ENCODE data around the gene GRM4. TPM values are rescaled to one million over a fixed set of nuclear protein-coding genes. Genes with fewer than 3 reads are reported as not detected.
A peak's percentile ranks its signal among the peaks of the same experiment; 100 is the strongest.

Gene GRM4
- polyA plus RNA-seq, 4 donors: 0.45 to 0.65 (median 0.52) TPM

DNA sequence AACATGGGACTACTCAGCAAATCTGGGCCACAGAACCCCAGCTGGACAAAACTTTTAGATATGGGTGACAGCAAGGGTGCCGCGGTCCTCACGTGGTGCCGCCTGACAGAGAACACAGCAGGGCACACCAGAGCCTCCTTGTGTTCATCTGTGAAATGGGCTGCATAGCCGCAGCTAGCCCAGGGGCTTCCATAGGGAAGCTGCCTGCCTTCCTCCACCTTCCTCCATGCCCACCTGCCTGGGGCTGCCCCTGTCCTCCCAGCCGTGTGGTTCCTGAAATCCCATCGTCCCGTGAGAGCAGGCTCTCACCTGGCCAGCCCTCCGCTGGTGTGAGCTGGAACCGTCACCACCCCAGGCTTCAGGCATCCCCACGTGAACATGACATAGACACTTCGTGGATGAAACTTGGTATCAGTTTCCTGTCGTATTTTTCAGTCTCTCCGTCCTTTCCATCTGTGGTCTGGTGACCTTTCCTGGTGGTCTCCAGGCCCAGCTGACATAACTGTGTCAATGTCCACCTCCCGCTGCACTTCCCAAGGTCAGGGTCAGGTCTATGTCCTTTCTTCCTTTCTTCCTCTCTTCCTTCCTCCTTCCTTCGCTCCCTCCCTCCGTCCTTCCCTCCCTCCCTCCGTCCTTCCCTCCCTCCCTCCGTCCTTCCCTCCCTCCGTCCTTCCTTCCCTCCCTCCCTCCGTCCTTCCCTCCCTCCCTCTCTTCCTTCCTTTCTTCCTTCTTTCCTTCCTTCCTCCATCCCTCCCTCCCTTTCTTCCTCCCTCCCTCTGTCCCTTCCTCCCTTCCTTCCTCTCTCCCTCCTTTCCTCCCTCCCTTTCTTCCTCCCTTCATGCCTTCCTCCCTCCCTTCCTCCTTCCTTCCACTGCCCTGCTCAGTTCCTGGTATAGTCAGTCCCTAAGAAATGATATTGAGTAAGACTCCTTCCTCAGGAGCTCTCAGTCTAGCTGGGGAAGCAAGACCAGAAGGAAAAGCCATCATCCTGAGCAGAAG lies 78.8 kb downstream of the GRM4 start:
- DNase-seq (ENCODE audit: low read depth in 4 of 4, low spot score in 3 of 4): no peak

DNA sequence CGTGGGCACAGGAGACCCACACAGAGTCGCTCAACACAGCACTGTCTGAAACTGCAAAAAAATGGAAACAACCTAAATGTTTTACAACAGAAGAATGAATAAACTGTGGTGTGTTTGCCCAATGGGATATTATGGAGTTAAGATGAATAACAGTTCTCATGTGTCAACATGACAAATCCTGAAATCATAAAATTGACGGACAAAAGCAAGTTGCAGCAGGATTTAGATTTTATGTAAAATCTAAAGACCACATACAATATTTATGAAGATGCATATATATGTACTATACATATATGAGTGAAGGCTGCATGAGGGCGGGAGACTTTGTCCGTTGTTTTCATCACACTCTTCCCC lies 79.7 kb downstream of the GRM4 start:
- DNase-seq (ENCODE audit: low read depth in 4 of 4, low spot score in 3 of 4): no peak

DNA sequence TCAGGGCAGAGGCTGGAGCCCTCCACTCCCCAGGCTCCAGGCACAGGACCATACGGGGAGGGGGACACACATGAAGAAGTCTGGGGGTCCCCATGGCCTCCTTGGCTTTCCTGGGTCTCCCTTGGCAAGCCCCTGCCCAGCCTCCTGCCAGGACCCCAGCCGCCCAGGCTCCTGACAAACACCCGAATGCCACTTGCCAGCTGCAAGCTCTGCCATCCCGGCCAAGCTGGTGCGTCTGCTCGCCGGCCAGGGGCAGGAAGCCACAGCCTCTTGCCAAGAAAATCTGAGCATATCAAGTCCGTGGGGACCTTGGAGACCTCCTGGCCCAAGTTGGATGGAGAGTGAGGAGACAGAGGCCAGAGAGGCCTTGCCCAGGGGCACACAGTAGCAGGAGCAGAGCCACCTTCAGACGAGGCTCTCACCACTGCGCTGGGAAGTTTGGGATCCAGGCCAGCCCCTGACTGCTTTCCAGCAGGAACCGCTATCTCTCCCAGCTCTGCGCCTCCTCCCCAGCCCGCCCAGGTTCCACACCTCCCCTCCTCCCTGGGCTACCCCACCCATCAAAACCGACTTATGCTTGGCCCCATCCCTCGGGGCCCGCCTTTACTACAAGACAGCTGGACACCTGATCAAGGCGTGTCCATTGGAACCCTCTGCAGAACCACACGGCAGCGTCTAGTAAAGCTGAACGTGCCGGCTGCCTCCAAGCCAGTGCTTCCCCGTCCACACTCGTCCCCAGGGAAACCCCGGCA lies 80.2 kb downstream of the GRM4 start:
- no peak for DNase-seq (ENCODE audit: low read depth in 4 of 4, low spot score in 3 of 4)

DNA sequence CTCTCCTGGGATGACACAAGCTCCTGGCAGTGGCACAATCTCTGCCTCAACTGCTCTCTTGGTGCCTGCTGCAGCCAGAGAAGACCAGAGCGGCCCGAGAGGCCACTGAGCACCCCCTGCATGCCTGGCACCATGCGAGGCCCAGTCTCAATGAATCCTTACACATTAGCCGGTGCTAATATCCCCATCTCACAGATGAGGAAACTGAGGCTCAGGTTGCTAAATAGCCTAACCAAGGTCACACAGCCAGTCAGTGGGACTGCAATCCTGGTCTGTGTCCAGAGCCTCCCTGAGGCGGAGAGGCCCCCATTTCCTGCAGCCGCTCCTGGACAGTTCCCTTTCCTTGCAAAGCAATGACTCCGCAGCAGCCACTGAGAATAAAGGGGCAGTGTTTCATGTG lies 81.2 kb downstream of the GRM4 start:
- DNase-seq (ENCODE audit: low read depth in 4 of 4, low spot score in 3 of 4): no peak

DNA sequence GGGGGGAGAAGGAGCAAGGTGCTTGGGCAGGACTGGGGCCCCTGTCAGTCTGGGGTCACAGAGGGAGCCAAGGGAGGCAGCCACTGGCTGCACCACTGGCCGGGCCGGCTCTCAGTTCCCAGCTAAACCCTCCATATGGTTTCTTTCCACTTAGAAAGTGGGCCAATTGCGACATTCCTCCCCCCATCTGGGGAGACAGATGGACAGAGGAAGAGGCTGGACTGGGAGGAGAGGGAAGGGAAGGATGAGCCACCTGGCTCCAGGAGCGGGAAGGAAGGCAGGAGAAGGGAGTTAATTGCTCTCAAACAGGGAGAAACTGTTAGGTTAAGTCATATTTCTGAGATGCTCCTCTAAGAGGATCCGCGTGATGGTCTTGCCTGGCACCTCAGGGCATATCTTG lies 82.2 kb downstream of the GRM4 start:
- no peak for DNase-seq (ENCODE audit: low read depth in 4 of 4, low spot score in 3 of 4)

DNA sequence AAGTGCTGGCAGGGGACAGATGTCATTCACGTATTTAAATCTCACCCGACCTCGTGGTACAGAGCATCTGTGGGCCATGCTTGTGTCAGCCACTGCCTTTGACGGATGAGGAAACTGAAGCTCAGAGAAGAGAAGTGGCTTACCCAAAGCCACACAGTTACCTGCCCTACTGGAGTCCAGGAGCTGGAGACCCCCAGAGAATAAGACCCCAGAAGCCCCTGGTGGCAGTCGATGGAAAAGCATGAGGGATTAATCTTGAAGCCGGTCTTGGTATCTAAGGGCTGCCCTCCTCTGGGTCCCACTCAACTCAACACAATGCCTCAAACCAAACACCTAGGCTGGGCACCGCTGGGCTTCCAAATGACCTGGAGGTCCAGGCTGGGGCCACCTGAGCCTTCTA lies 83.1 kb downstream of the GRM4 start:
- DNase-seq (ENCODE audit: low read depth in 4 of 4, low spot score in 3 of 4): no peak

DNA sequence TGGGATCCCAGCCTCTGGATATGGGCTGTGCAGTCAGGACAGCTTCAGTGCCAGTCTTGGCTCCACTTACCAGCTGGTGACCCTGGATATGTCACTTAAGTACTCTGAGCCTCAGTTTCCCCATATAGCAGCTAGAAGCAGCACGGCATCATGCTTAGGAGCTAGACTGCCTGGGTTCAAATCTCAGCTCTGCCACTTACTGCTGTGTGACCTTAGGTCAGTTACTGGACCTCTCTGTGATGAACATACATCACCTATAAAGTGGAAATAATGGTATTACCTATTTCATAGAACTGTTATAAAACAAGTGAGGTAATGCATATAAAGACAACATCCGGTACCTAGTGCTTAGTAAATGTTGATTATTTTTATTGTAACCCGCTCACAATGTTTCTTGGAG lies 83.7 kb downstream of the GRM4 start:
- DNase-seq (ENCODE audit: low read depth in 4 of 4, low spot score in 3 of 4): no peak

DNA sequence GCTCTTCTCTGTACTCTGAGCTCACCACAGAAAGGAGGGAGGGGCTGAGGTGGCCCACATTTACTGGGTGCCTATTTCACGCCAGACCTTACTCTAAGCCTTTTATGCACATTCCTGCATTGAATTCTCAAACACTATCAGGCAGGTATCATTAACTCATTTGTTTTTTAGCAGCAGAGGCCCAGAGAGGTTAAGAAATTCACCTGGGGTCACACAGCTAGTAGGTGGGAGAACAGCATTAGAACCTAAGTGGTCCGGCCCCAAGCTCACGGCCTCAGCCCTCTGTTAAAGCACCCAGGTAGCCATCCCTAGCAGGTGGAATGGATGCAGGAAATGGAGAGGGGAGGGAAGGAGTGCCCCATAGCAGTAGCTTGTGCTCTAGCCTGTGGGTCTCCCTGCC lies 84.5 kb downstream of the GRM4 start:
- no peak for DNase-seq (ENCODE audit: low read depth in 4 of 4, low spot score in 3 of 4)

DNA sequence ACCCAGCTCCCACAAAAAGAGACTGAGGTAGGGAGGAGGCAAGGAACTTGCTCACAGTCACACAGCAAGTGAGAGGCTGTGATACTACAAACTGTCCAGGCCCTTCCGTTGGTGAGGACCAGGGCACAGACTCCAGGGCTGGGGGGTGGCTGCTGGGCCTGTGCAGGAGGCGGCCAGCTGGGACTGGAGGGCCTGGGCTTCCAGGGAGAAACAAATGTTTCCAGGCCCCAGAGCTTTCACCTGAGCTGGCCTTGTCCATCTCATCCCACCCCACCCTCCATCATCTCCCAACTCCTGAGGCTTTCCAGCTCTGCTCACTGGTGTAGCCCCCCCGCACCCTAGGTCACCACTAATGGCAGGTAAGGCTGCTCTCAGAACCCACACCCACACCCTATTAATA lies 86.0 kb downstream of the GRM4 start:
- no peak for DNase-seq (ENCODE audit: low read depth in 4 of 4, low spot score in 3 of 4)

DNA sequence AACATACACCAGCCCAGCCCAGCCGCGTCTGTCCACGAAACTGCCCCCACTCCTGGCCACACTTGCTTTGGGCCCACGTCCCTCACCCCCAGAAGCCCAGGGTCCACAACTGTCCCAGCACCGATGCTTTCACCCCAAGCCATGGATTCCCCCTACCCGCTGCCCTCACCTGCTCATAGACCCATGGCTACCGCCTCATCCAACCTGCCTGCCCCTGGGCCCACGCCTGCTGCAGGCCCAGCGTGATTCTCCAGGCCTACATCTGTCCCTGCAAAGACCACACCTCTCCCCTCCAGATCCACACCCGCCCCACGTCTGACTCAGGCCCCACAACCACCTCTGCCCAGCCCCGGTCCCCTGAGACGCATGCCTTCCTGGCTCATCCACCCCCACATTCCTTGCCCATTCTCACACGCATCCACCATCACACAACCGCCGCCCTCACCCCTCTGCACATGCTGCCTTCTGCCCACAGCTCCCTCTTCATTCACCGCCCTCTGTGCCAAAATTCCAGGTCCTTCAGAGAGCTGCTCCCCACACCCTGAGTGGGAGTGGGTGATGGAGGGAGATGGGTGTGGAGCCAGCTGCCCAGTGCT lies 86.7 kb downstream of the GRM4 start:
- no peak for DNase-seq (ENCODE audit: low read depth in 4 of 4, low spot score in 3 of 4)

DNA sequence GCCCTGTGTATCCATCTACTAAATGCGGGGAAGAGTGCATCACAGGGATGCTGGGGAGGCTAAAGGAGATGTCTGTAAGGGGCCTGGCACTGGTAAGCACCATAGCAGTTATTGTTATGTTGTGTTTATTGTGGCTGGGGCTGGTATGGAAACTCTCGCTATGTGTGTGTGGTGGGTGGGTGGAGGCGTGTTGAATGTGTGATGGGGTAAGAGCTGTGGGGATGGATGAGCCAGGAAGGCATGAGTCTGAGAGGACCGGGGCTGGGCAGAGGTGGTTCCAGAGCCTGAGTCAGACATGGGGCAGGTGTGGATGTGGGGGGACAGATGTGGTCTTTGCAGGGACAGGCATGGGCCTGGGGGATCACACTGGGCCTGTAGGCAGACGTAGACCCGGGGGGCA lies 88.1 kb downstream of the GRM4 start:
- no peak for DNase-seq (ENCODE audit: low read depth in 4 of 4, low spot score in 3 of 4)

DNA sequence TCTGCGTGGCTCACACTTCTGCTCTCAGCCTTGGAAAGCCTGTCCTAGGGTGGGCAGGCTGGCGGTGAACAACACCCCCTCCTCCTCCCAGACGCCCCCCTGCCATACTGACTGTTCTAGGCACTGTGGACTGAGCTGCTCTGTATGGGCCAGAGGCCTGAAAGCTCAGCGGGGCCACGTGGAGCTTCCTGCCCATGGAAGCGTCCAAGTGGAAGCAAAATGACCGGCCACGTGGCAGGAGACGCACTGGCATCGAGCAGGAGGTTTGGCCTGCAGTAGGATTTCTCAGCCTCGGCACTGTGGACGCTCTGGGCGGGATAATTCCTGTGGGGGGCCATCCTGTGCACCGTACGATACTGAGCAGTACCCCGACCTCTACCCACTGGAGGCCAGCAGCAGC lies 88.7 kb downstream of the GRM4 start:
- no peak for DNase-seq (ENCODE audit: low read depth in 4 of 4, low spot score in 3 of 4)

DNA sequence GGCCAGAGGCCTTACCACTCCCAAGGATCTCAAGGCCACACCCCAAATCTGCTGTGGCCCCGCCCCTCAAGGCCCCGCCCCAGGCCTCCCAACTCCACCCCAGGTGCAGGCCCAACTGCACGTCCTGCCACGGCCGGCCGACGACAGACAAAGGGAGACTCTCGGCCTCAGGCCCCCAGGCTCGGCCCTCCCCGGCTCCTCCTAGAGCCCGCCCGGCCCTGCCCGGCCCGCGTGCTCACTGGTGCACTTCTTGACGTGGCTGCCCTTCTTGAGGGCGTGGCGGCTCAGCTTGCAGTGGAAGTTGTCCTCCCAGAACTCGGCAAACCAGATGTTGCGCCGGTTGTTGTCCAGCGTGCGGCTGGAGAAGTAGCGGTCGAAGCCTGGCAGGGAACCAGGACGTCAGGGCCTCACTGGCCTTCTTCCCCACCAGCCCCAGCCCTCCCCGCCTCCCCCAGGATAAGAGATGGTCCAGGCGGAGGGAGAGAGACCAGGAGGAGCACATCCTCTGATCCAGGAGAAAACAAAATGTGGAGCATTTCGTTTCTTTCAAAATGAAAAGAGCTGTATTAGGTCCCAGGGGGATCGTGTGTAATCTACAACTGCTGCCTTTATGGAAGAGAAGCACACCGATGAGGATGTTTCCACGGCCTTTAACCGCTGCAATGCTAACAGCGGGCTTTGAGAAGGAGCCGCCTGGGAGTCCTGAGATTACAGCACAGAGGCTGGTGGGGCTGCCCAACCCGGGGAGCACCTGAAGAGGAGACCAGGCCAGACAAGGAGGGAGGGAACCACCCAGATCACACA lies 89.4 kb downstream of the GRM4 start:
- DNase-seq (ENCODE audit: low read depth in 4 of 4, low spot score in 3 of 4): peak in 3 of 4 donors; percentile 28 to 50 (median 48)

DNA sequence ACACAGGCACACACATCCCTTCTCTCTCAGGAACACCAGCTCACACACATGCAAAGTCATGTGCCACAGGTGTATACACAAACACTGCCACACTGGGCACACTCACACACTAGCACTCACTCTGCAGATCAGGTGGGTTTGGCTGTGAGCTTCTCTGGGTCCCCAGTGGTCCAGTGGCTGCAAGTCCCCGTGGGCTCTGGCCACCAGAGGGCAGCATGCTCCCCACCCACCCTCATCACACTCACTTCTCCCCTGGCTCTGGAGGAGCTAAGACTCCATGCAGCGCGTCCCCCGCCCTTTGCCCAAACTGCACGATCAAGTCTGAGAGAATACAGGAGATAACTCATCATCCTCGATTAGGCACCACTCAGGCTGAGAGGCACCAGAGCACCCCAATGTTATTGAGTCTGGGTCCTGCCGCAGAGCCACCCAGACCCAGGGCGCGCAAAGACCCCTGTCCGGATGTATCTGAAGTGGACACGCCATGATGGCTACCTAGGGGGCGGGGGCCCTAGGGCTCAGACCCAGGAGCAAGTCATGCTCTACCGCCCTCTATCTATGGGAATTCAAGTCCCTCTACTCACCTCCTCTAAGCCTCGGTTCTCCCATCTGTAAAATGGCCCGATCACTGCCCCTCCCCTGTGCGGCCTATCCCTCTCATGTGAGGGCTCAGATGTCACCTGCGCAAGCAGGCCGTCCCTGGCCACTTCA lies 90.5 kb downstream of the GRM4 start:
- DNase-seq (ENCODE audit: low read depth in 4 of 4, low spot score in 3 of 4): peak in 3 of 4 donors; percentile 38 to 64 (median 53)

DNA sequence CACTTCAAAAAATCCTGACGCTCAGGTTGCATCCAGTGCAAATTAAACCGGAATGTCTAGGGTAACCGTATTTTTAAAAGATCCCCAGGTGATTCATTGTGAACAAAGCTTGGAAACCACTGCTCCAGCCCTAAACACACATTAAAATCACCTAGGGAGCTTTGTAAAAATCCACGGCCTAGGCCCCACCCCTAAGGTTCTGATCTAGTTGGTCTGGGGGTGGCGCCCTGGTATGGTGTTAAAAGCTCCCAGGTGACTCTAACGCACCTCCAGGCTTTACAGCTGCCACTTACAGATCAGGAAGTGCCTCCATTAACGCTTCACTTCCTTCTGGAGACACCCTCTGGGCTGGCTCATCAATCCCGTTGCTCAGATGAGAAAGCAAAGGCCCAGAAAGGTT lies 92.2 kb downstream of the GRM4 start:
- no peak for DNase-seq (ENCODE audit: low read depth in 4 of 4, low spot score in 3 of 4)

DNA sequence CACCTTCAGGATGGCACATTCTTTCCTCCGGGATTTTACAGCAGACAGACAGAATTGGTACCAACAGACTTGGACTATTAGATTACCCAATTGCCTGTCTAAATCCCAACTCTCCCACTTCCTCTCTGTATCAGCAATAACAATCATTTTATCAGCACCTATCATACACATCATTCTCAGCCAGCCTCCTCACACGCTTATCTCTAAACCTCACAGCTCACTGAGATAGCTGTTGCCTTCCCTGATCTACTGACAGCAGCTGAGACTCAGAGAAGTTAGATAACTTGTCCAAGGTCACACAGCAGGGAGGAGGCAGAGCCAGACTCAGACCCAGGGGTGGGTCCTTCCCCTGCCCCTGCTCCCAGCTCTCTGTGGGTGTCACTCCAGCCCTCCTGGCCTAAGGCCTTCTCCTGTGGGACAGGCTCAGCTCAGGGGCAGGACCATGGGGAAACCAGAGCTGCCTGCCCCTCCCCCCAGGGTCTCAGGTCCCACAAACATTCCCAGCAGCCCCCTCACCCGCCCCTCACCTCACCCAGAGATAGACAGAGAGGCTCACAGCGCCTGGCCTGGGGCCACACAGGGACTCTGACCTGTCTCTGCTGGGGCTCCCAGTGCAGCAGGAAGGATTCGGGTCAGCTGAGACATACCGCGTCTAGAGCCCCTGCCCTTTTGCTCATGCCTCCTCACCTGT lies 92.8 kb downstream of the GRM4 start:
- DNase-seq (ENCODE audit: low read depth in 4 of 4, low spot score in 3 of 4): no peak

DNA sequence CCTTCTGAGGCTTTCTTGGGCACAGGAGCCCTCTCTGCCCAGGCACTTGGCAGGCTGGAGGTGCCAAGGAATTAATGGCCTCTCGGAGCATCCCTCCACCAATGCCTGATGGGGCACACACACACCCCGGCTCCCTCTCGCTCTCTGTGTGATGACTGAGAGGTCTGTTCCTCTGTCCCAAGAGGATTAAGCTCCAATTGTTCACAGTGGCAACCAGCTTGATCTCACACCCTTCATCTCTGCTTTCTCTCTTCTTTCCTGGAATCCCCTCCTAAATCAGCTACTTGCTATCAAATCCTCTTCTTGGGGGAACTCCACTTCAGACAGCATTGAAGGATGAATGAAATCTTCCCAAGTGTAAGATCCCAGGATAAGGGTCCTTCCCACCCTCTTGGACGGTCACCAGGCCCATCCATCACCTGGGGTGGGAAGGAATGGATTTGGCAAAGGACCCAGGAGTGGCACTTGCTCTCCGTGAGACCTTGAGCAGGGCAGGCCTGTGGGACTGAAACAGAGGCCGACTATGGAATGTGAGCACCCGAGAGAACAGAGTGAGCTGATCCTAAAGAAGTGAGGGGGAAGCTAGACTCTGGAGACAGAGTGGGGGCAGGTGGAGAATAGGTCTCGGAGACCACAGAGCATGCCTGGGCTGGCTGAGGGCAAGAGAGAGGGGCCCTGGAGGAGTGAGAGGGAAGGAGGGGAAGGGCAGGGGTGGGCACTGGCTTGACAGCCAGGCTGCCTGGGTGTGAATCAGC lies 93.6 kb downstream of the GRM4 start:
- no peak for DNase-seq (ENCODE audit: low read depth in 4 of 4, low spot score in 3 of 4)

DNA sequence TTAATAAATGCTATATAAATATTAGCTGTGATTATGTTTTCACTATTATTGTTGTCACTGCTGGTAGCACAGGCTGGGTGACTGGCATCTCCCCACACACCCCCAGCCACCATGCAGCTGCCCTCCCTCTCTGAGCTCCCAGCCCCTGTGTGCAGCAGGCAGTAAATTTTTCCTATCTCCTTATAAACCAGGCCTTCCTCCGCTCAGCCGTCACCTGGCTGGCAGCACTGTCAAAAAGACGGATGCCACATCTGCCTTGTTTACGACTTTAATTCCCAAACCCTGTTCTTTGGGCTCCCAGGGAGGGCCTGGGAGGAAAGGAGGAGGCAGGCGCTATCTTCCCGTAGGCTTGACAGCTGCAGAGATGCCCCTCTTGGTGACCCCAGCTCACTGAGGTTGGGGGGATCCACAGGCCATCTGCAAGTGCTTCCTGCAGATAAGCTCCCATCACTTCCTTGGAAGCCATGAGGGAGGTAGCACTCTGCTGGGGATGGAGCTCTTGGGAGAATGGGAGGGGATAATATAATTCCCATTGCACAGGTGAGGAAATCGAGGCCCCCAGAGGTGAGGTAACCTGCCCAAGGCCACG lies 94.5 kb downstream of the GRM4 start:
- no peak for DNase-seq (ENCODE audit: low read depth in 4 of 4, low spot score in 3 of 4)

Data from right renal pelvis (tissue), 4 donors.